Panc1 (cell line): Measurements from ENCODE around the gene TIMP3. TPM values are rescaled to one million over a fixed set of nuclear protein-coding genes. Genes with fewer than 3 reads are reported as not detected.

Experiments
- ATAC-seq: fragments of 200-7000 bp; cut with Tn5 transposase; 2 replicates; pipeline ENCODE4 v1.9.1; 2020; ENCODE audit warnings: mild to moderate bottlenecking, moderate library complexity
- BruUV-seq: library from RNA; stranded (reverse); fragments of 400-500 nt; replicated peaks from 2 replicates; lab custom pipeline; 2021; lab: Mats Ljungman, UMichigan
- CTCF ChIA-PET: fragments of 300-600 bp; sonication (Branson Sonifier 250); formaldehyde crosslinking; loops from one replicate; lab custom pipeline; 2022; ENCODE audit warnings: antibody characterized with exemption; lab: Charles Lee
- POLR2A ChIA-PET: fragments of 300-600 bp; sonication (Branson Sonifier 250); formaldehyde crosslinking; loops from one replicate; lab custom pipeline; 2022; ENCODE audit warnings: antibody characterized with exemption; lab: Charles Lee
- DNase-seq: peaks from one replicate; pipeline ENCODE4 v3.0.0-alpha.2; 2010; ENCODE audit warnings: low read depth, low spot score
- H3K27ac ChIP-seq: 2 replicates; pipeline ENCODE4 v1.5.1; 2011; ENCODE audit warnings: mild to moderate bottlenecking, low read length, inconsistent platforms
- H3K27me3 ChIP-seq: fragments of 200-500 bp; sonication (Bioruptor generic); 2 replicates; pipeline ENCODE4 v1.6.0; 2014; ENCODE audit warnings: low read length, inconsistent platforms; ENCODE audit not compliant: control insufficient read depth, insufficient read depth
- H3K36me3 ChIP-seq: fragments of 200-500 bp; sonication (Bioruptor generic); 2 replicates; pipeline ENCODE4 v1.5.1; 2014; ENCODE audit warnings: inconsistent platforms, mild to moderate bottlenecking, low read length, moderate library complexity; ENCODE audit not compliant: control insufficient read depth, insufficient read depth
- H3K4me1 ChIP-seq: 2 replicates; pipeline ENCODE4 v1.5.1; 2011; ENCODE audit warnings: inconsistent platforms, mild to moderate bottlenecking, low read length, moderate library complexity; ENCODE audit not compliant: control insufficient read depth, insufficient read depth
- H3K4me3 ChIP-seq, 2 experiments: 2 replicates each; pipeline ENCODE4 v1.5.1; 2011 to 2012; ENCODE audit warnings: low read depth in 2 of 2, low read length in 2 of 2, mild to moderate bottlenecking in 2 of 2, inconsistent platforms in 1 of 2, moderate library complexity in 1 of 2
- H3K9me3 ChIP-seq: fragments of 200-500 bp; sonication (Bioruptor generic); 2 replicates; pipeline ENCODE4 v1.5.1; 2014; ENCODE audit warnings: low read depth, mild to moderate bottlenecking, inconsistent platforms, low read length, moderate library complexity; ENCODE audit not compliant: control insufficient read depth, insufficient read depth
- CTCF ChIP-seq: fragments of 450-650 bp; IDR thresholded peaks from 2 replicates; pipeline ENCODE4 v1.5.1; 2017; ENCODE audit warnings: mild to moderate bottlenecking
- POLR2AphosphoS5 ChIP-seq: IDR thresholded peaks from 2 replicates; pipeline ENCODE4 v1.6.1; 2012; ENCODE audit warnings: mild to moderate bottlenecking, low read depth, low read length, moderate library complexity
- REST ChIP-seq, 2 experiments: IDR thresholded peaks; 2 replicates each; pipeline ENCODE4 v1.6.1; 2011 to 2012; ENCODE audit warnings: low read depth in 2 of 2, control low read depth in 1 of 2, low read length in 1 of 2, mild to moderate bottlenecking in 1 of 2, moderate library complexity in 1 of 2; ENCODE audit not compliant: insufficient read depth in 1 of 2
- SIN3A ChIP-seq: IDR thresholded peaks from 2 replicates; pipeline ENCODE4 v1.6.1; 2012; ENCODE audit warnings: low read depth, mild to moderate bottlenecking, low read length, moderate library complexity, borderline replicate concordance; ENCODE audit not compliant: insufficient read depth
- TCF7L2 ChIP-seq: IDR thresholded peaks from 2 replicates; pipeline ENCODE4 v1.6.1; 2011; ENCODE audit warnings: mild to moderate bottlenecking, low read depth, low read length, inconsistent platforms
- in situ Hi-C: cut with HindIII; loops from 2 replicates; pipeline ENCODE4 v1.10.0; 2016; ENCODE audit warnings: low sequenced_read_pairs, low pct_unique_long_range_greater_than_20kb
- intact Hi-C: fragments of 100-400 bp; cut with micrococcal nuclease; formaldehyde crosslinking; loops from one replicate; pipeline ENCODE4 v1.10.0; 2022; ENCODE audit not compliant: unreplicated experiment
- total RNA-seq: library from RNA; stranded (reverse); gene quantifications from one replicate; pipeline ENCODE4 v1.2.1, GENCODE V29; 2021; ENCODE audit not compliant: unreplicated experiment

TIMP3 gene
- total RNA-seq, 1 experiment from 2014 or later = 0.67 TPM

GRCh38 chr22:32800158-32800882 lies 1.2 kb upstream of the TIMP3 start:
- no peak for TF ChIP-seq SIN3A
- TF ChIP-seq TCF7L2 = no peak
- no peak for TF ChIP-seq CTCF
- TF ChIP-seq REST (IDR thresholded peaks at IDR 0.05; ENCODE audit: insufficient read depth in 1 of 2, low read depth in 2 of 2, low read length in 1 of 2) = no peak
- no peak for TF ChIP-seq POLR2AphosphoS5
- Histone ChIP-seq H3K27me3 (peaks cover 2% of the 10 kb centered on the region; the same call in 1 of the 2 replicates), H3K36me3 (no peaks in the 10 kb centered on the region), H3K27ac (no peak overlapping the region), H3K4me1 (no peaks in the 10 kb centered on the region), H3K4me3 (no peak overlapping the region), H3K9me3 (no peaks in the 10 kb centered on the region)
- DNase-seq (no peak), ATAC-seq (no peak)
- POLR2A ChIA-PET = no interaction called here
- no TSS peak for BruUV-seq
- intact Hi-C loops = no loop called here
- in situ Hi-C loops = no loop called here
- CTCF ChIA-PET = no interaction called here

DNA sequence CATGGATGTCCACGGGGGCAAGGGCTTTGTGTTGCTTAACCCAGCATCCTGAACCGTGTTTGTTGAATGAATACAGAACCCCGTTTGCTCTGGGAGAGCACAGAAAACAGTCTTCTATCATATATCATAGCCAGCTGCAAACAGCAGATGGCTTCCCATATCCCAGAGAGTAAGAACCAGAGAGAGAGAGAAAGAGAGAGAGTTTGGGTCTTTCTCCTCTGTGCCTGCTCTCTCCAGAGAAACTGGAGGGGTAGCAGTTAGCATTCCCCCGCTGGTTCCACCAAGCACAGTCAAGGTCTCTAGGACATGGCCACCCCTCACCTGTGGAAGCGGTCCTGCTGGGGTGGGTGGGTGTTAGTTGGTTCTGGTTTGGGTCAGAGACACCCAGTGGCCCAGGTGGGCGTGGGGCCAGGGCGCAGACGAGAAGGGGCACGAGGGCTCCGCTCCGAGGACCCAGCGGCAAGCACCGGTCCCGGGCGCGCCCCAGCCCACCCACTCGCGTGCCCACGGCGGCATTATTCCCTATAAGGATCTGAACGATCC lies 440 bp upstream of the TIMP3 start:
- intact Hi-C loops = no loop called here
- DNase-seq = no peak
- TF ChIP-seq TCF7L2 = no peak
- TF ChIP-seq REST (IDR thresholded peaks at IDR 0.05; ENCODE audit: insufficient read depth in 1 of 2, low read depth in 2 of 2, low read length in 1 of 2) = no peak
- no peak for TF ChIP-seq POLR2AphosphoS5
- no peak for TF ChIP-seq SIN3A
- no peak for TF ChIP-seq CTCF
- no peak for ATAC-seq
- peaks cover 2% of the 10 kb centered on the region; the same call in 1 of the 2 replicates for H3K27me3 ChIP-seq
- ChIA-PET POLR2A (no interaction called here), CTCF (no interaction called here)
- no peak overlapping the region for H3K4me3 ChIP-seq
- H3K4me1 ChIP-seq = no peaks in the 10 kb centered on the region
- no peak overlapping the region for H3K27ac ChIP-seq
- H3K9me3 ChIP-seq = no peaks in the 10 kb centered on the region
- in situ Hi-C loops = no loop called here
- no TSS peak for BruUV-seq
- H3K36me3 ChIP-seq = no peaks in the 10 kb centered on the region
